Epithelial cell of prostate (primary cell): ENCODE measurements around the gene MLF2.

Experiments used
- DNase-seq: peaks from one replicate; pipeline ENCODE4 v3.0.0-alpha.2; 2011; ENCODE audit warnings: low read depth, low spot score
- H3K27ac ChIP-seq: fragments of 450-650 bp; 2 replicates; pipeline ENCODE4 v1.5.1; 2017; ENCODE audit warnings: mild to moderate bottlenecking

MLF2 gene, protein sequence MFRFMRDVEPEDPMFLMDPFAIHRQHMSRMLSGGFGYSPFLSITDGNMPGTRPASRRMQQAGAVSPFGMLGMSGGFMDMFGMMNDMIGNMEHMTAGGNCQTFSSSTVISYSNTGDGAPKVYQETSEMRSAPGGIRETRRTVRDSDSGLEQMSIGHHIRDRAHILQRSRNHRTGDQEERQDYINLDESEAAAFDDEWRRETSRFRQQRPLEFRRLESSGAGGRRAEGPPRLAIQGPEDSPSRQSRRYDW

GRCh38 chr12:6752921-6753771, at the start of gene MLF2:
Gene MLF2 (minus strand): TSS chr12:6753141. CDS start chr12:6752334, 807 bp downstream.
- H3K27ac ChIP-seq = peak within 1 kb of the TSS; percentile 96
- DNase-seq = peak; percentile 92

DNA sequence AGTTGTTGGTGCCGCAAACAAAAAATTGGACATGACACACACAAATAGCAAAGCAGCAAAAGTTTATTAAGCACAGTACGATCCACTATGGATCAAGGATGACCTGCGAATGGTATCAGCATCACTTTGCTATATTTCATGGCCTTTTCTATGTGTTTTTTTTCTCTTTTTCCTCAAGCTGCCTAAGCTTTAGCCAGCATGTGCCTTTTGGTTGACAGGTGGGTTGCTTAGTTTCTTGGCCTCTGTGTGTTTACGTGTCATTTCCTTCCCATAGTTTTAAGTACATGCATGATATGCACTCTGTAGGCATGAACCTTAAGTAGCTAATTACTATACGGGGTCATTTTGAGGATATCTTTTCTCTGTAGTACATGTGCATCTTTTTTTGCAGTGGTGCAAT, 46.2 kb upstream of the MLF2 start:
- no peak for DNase-seq
- H3K27ac ChIP-seq = no peak overlapping the region

- no peak for DNase-seq
- no peak overlapping the region for H3K27ac ChIP-seq
Observed at GRCh38 chr12:6796576-6796975, 43.6 kb upstream of the MLF2 start.

DNA sequence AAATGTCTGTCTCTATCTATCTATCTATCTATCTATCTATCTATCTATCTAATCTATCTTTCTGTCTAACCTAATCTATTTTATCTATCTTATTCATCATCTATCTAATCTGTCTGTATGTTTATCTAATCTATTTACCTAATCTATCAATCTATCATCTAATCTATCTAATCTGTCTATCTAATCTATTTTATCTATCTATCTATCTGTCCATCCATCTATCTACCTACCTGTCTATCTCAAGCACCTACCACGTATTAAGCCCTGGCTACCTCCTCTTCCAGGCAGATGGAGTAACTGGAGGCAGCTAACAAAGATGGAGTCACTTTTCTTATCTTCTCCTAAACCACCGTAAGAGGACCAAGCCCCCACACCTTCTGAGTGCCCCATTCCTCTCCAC, 42.1 kb upstream of the MLF2 start:
- DNase-seq = no peak

DNA sequence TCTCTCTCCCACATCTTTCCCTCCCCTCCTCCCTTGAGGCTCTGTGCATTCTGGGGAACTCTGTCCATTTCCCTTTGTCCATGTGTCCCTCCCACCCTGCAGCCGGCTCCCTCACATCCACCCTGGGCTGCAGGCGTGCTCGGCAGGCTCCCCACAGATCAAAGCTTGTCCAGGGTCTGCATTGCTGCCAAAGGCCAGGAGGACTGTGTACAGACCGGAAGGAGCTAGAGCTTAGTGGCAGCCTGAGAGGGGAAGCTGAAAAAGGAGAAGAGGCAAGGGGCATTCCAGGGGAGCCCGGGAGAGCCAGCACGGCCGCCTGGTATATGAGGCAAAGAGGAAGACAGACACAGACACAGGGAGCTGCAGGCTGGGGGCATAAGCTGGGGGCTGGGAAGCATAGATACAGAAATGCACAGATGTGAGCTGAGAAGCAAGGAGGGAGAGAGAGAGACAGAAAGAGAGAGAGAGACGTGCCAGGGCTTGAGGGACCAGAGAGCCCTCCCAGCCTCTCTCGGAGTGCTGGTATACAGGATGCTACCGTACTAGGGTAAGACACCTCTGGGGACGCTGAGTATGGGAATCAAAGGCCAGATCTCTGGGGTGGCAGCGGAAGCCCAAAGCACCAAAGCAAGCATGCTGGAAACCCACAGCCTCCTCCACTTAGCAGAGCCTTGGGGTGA, 39.7 kb upstream of the MLF2 start:
- DNase-seq = no peak
- H3K27ac ChIP-seq = no peak overlapping the region

More for the DNA sequence above, 42.1 kb upstream of the MLF2 start:
- no peak overlapping the region for H3K27ac ChIP-seq

- DNase-seq = no peak
- H3K27ac ChIP-seq = no peak overlapping the region
Observed at GRCh38 chr12:6791931-6792520, 39.1 kb upstream of the MLF2 start.

- no peak for DNase-seq
- no peak overlapping the region for H3K27ac ChIP-seq
Observed at GRCh38 chr12:6790496-6791150, 37.7 kb upstream of the MLF2 start.

GRCh38 chr12:6788972-6789924, 36.3 kb upstream of the MLF2 start, which contains the start of gene CD4:
Gene CD4 (plus strand): TSS chr12:6789528. CDS start chr12:6800139, 10,611 bp downstream.
- no peak within 1 kb of the TSS for H3K27ac ChIP-seq

DNA sequence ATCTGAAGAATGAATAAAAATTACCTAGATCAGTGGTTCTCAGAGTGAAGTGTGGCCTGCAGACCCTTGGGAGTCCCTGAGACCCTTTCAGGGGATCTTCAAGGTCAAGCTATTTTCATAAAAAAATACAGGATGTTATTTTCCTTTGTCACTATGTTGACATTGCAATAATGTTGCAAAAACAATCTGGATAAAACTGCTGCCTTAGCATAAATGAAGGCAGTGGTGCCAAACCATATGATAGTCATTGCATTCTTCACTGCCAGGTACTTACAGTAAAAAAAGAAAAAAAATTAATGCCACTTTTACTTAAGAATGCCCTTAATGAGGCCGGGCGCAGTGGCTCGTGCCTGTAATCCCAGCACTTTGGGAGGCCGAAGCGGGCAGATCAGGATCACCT, 34.4 kb upstream of the MLF2 start:
- H3K27ac ChIP-seq = no peak overlapping the region
- DNase-seq = no peak

More at GRCh38 chr12:6788972-6789924, 36.3 kb upstream of the MLF2 start, which contains the start of gene CD4:
- DNase-seq = no peak

DNA sequence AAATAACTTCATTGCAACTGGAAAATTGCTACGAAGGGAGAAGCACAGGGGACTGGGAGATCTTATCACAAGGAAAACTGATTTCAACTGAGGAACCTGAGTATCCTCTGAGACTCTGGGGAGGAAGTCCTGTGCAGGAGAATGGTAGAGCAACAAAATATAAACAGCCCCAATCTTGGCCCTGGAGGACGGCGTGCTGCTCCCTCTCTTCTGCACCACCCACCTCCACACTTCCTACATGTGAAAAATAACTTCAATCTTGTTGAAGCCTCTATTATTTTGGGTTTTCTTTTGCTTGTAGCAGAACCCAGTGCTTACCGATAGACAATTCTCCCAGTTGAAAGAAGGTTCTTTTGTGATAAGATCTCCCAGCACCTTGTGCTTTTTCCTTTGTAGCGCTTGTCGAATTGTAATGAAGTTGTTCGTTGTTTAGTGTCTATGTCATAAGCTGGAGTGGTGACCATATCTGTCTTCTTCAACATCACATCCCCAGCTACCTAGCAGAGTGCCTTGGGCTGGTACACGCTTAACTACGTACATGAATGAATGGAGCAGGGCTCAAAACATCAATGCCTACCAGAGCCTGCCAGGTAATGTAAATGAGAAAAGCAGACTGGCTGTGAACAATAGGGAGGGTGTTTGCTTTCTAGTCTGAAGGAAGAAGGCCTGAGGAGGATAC, 33.6 kb upstream of the MLF2 start:
- no peak overlapping the region for H3K27ac ChIP-seq

DNA sequence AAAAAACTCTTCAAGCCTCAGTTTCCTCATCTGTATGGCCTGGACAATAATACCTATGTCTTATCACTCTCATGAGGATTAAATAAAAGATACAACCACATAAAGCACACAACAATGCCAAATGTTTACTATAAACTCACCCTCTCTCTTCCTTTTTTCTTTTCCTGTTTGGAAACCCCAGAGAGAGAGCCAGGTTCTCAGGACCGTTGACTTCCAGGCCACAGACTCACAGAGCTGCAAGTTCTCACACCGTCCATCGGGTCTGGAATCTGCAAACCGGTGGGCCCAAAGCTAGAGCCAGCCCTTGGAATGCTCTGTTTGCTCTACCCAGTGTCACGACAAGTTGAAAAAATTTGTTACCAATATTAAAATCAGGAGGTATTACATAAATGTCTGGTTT, 31.8 kb upstream of the MLF2 start:
- no peak overlapping the region for H3K27ac ChIP-seq
- no peak for DNase-seq

More for the DNA sequence above, 33.6 kb upstream of the MLF2 start:
- DNase-seq = no peak

DNA sequence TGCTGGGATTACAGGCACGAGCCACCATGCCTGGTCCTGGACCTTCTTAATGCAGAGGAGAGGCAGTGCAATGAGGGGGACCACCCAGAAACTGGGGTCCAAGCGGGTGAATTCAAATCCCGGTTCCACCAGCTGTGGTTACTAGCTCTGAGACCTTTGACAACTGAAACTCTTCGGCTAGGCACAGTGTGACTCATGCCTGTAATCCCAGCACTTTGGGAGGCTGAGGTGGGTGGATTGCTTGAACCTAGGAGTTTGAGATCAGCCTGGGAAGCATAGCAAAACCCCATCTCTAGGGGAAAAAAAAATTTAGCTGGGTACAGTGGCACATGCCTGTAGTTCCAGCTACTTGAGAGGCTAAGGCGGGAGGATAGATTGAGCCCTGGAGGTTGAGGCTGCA, 31.4 kb upstream of the MLF2 start:
- DNase-seq = no peak
- H3K27ac ChIP-seq = no peak overlapping the region

DNA sequence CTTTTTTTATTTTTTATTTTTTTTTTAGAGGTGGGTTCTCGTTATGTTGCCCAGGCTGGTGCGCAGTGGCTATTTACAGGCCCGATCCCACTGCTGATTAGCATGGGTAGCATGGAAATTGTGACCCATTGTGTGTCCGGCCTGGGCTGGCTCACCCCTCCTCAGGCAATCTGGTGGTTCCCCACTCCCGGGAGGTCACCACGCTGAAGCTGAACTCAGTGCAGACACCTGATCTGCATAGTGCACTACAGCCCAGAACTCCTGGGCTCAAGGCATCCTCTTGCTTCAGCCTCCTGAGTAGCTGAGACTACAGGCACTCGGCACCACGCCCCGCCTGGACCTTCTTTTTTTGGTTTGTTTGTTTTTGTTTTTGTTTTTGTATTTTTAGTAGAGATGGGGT, 30.9 kb upstream of the MLF2 start:
- no peak for DNase-seq
- no peak overlapping the region for H3K27ac ChIP-seq

DNA sequence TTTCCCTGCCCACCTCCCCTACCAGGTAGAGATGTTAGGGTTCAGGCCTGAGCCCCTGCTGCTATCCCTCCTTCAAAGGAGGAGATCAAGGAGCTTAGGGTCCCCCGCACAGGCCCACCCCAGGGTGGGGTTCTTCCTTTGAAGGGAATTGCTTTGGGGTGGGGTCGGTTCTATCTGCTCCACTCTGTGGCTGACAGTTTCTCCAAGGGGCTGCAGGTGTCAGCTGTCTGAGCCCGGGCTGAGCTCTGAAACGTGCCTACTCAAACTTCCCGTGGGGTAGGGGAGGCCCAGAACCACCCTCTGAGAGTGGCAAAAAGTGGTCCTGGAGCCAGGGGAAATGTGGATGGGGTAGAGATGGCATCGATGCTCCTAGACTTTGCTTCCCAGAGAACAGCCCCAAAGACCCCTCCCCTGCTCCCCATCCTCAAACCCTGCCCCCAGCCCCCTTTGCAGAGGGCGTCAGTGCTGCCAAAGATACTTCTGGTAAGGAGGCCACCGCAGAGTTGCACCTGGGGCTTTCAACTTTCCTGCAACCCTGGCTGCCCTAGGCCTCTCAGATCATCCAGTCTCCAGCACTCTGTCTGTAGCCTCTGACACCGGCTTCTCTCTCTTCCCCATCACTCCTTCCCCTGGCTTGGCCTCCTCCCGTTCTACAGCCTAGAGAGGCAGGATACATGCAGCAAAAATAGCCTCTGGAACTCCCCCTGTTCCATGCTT, 30.1 kb upstream of the MLF2 start:
- DNase-seq = no peak
- H3K27ac ChIP-seq = no peak overlapping the region

DNA sequence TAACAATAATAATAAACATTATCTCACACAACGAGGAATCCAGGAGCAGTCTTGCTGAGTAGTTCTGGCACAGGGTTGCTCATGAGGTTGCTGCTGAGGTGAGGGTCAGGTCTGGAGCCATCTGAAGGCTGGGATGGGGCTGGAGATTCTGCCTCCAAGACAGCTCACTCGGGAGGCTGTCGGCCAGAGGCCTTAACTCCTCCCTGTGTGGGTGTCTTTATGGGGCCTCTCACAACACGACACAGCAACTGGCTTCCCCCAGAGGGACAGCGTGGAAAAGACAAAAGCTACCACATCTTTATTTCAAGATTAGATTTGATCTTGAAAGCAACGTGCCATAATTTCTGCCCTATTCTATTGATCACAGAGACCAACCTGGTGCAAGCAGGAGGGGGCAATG, 29.2 kb upstream of the MLF2 start:
- no peak overlapping the region for H3K27ac ChIP-seq
- no peak for DNase-seq

GRCh38 chr12:6780573-6780972, 27.6 kb upstream of the MLF2 start:
- DNase-seq = no peak
- no peak overlapping the region for H3K27ac ChIP-seq

GRCh38 chr12:6779708-6780432, 26.9 kb upstream of the MLF2 start:
- no peak for DNase-seq
- H3K27ac ChIP-seq = peak overlapping the region; percentile 38
